MM.1S (cell line): Measurements from ENCODE around the gene ZCCHC3.

Source experiments
- EZH2phosphoT487 ChIP-seq: fragments of 300-600 bp; sonication (generic); IDR thresholded peaks from 2 replicates; pipeline ENCODE4 v1.6.1; 2018; ENCODE audit warnings: antibody characterized with exemption, low read length
- TF ChIP-seq, protein P1 (sequence below): fragments of 300-600 bp; sonication (generic); IDR thresholded peaks from 2 replicates; pipeline ENCODE4 v1.5.1; 2016; ENCODE audit warnings: antibody characterized with exemption, low read length, mixed read lengths

GRCh38 chr20:312866-313265, 15.5 kb downstream of the ZCCHC3 start:
- TF ChIP-seq, protein P1, sequence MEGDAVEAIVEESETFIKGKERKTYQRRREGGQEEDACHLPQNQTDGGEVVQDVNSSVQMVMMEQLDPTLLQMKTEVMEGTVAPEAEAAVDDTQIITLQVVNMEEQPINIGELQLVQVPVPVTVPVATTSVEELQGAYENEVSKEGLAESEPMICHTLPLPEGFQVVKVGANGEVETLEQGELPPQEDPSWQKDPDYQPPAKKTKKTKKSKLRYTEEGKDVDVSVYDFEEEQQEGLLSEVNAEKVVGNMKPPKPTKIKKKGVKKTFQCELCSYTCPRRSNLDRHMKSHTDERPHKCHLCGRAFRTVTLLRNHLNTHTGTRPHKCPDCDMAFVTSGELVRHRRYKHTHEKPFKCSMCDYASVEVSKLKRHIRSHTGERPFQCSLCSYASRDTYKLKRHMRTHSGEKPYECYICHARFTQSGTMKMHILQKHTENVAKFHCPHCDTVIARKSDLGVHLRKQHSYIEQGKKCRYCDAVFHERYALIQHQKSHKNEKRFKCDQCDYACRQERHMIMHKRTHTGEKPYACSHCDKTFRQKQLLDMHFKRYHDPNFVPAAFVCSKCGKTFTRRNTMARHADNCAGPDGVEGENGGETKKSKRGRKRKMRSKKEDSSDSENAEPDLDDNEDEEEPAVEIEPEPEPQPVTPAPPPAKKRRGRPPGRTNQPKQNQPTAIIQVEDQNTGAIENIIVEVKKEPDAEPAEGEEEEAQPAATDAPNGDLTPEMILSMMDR: no peak
- TF ChIP-seq EZH2phosphoT487: no peak
